Stomach smooth muscle (tissue), 2 donors: ENCODE data around the gene LAPTM5.

Experiments used
- H3K27ac ChIP-seq: one replicate; pipeline ENCODE4 v1.7.0; 2013; ENCODE audit warnings: mild to moderate bottlenecking, low read length, inconsistent platforms
- H3K27me3 ChIP-seq, 2 donors: one replicate each; pipeline ENCODE4 v1.7.0; 2013; ENCODE audit warnings: low read length in 2 of 2; ENCODE audit not compliant: insufficient read depth in 2 of 2, control insufficient read depth in 1 of 2
- H3K36me3 ChIP-seq, 2 donors: one replicate each; pipeline ENCODE4 v1.7.0; 2013; ENCODE audit warnings: low read length in 2 of 2; ENCODE audit not compliant: control insufficient read depth in 2 of 2, insufficient read depth in 2 of 2
- H3K4me1 ChIP-seq: one replicate; pipeline ENCODE4 v1.7.0; 2013; ENCODE audit warnings: low read length; ENCODE audit not compliant: control insufficient read depth, insufficient read depth
- H3K4me3 ChIP-seq, 2 donors: one replicate each; pipeline ENCODE4 v1.7.0; 2013; ENCODE audit warnings: low read length in 2 of 2
- H3K9ac ChIP-seq, 2 donors: one replicate each; pipeline ENCODE4 v1.7.0; 2013; ENCODE audit warnings: low read length in 2 of 2, mild to moderate bottlenecking in 1 of 2
- H3K9me3 ChIP-seq, 2 donors: one replicate each; pipeline ENCODE4 v1.7.0; 2013; ENCODE audit warnings: low read length in 2 of 2; ENCODE audit not compliant: control insufficient read depth in 2 of 2
- donor health status: healthy.
- donor health status: Pancreatic carcinoma.

LAPTM5 gene

GRCh38 chr1:30732277-30732996 lies 25.1 kb downstream of the LAPTM5 start:
- Histone ChIP-seq H3K36me3 (no peaks in the 10 kb centered on the region), H3K4me1 (no peaks in the 10 kb centered on the region), H3K4me3 (no peak overlapping the region), H3K27ac (no peak overlapping the region), H3K9ac (no peak overlapping the region), H3K9me3 (no peaks in the 10 kb centered on the region), H3K27me3 (no peaks in the 10 kb centered on the region)

DNA sequence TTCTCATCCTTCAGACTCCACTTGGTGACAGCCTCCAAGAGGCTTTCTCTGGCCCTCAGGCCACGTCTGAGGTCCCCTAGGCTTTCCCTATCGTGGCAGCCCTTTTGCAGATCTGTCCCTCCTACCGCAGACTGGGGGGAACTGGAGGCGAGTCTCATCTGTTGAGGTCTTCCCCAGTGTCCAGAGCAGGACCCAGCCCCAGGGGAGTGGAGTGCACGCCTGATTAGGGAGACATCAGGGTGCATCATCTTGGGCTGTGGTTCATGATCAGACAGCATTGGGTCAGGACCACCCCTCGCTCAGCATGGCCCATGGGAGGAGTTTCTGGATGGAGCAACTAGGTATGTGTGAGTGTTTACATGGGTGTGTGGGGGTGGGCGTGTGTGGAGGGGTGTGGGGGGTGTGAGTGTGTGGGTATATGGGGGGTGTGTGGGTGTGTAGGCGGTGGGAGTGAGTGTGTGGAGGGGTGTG lies 25.7 kb downstream of the LAPTM5 start:
- Histone ChIP-seq H3K4me1 (no peaks in the 10 kb centered on the region), H3K9ac (no peak overlapping the region), H3K27me3 (no peaks in the 10 kb centered on the region), H3K36me3 (no peaks in the 10 kb centered on the region), H3K27ac (no peak overlapping the region), H3K4me3 (no peak overlapping the region), H3K9me3 (no peaks in the 10 kb centered on the region)

DNA sequence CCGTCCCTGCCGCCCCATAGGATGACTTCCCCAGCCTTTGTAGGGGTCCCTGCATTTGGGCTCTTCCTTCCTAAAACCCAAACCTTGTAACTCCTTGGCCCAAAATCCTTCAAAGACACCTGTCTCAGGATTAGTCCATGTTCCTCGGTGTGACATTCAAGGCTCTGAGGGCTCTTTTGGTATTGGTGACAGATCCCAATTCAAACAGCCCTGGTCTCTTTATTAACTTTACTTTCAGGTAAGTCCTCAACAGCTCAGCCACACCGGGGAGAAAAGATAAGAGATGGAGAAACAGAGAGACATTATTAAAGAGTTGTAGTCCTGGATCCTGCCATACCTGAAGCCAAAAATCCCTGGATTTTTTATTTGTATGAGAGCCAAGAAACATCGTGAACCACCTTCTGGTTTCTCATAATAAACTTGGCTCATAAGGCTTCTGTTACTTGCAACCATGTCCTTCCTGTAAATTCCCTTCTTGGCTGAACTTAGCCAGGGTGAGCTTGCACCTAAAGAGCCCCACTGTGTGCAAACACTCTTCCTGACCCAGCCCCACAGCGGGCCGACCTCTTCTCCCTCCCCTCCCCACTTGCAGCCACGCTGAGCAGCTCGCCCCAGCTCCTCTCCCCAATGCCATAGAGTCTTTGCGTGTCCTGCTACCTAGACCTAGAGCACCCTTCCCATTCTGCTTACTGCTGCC lies 26.3 kb downstream of the LAPTM5 start:
- Histone ChIP-seq H3K27ac (no peak overlapping the region), H3K4me3 (no peak overlapping the region), H3K27me3 (no peaks in the 10 kb centered on the region), H3K9ac (no peak overlapping the region), H3K9me3 (no peaks in the 10 kb centered on the region), H3K4me1 (no peaks in the 10 kb centered on the region), H3K36me3 (no peaks in the 10 kb centered on the region)

DNA sequence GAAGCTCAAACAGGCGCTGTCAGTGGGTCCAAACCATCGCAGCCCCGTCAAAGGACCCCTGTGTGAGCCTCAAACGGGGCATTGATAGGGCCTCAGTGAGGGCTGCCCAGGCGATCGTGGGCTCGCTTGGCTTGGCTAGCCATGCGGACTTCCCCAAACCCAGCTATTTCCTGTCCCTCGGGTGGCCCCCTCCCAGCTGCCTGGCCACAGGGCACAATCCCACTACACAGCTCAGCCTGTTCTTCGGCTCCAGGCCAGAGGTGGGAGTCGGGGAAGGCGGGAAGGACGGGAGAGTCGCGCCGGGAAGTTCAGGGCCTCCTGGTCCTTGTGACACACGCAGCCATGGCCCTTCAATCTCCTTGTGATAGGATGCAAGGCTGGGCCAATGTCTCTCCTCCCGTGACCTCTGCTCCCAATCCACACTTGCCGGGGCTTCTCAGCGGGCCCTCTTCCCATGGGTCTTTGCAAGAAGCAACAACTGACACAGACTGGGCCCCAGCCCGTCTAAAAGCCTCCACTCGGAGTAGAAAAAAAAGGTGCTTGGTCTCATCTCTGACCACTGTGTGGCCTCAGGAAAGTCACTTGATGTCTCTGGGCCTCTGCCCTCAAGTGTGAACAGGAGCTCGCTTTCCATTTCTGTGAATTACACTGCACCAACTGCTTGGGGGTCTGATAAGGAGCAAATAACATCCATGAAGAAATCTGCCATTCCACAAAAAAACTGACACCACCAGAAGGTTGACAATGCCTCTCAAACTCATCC lies 27.0 kb downstream of the LAPTM5 start:
- Histone ChIP-seq H3K9ac (no peak overlapping the region), H3K36me3 (peaks cover 0 to 3% of the 10 kb centered on the region in 2 donors), H3K27ac (no peak overlapping the region), H3K4me3 (no peak overlapping the region), H3K27me3 (no peaks in the 10 kb centered on the region), H3K4me1 (no peaks in the 10 kb centered on the region), H3K9me3 (no peaks in the 10 kb centered on the region)

DNA sequence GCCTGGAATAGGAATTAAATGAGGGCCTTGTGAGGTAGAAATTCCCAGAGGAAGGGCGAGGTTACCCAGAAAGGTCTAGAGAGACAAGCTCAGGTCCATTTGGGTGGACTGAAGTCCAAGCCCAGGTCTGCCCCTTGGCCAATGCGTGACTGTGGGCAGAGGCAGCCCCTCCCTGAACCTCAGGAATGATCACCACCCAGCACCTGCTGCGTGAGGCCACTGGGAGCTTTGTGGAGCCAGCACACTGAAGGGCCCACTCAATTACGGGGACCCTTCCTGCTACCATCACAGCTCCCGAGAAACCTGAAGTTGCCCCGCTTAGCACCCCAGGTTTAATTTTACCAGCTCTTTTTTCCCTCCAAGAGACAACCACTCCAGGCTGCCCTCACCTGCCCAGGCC lies 27.7 kb downstream of the LAPTM5 start:
- Histone ChIP-seq H3K27ac (no peak overlapping the region), H3K9me3 (no peaks in the 10 kb centered on the region), H3K4me1 (no peaks in the 10 kb centered on the region), H3K27me3 (no peaks in the 10 kb centered on the region), H3K9ac (no peak overlapping the region), H3K4me3 (no peak overlapping the region), H3K36me3 (peaks cover 0 to 3% of the 10 kb centered on the region in 2 donors)

GRCh38 chr1:30728832-30729638 lies 28.5 kb downstream of the LAPTM5 start:
- Histone ChIP-seq H3K27ac (no peak overlapping the region), H3K27me3 (no peaks in the 10 kb centered on the region), H3K36me3 (peaks cover 0 to 9% of the 10 kb centered on the region in 2 donors), H3K4me3 (no peak overlapping the region), H3K9me3 (no peaks in the 10 kb centered on the region), H3K4me1 (no peaks in the 10 kb centered on the region), H3K9ac (no peak overlapping the region)

DNA sequence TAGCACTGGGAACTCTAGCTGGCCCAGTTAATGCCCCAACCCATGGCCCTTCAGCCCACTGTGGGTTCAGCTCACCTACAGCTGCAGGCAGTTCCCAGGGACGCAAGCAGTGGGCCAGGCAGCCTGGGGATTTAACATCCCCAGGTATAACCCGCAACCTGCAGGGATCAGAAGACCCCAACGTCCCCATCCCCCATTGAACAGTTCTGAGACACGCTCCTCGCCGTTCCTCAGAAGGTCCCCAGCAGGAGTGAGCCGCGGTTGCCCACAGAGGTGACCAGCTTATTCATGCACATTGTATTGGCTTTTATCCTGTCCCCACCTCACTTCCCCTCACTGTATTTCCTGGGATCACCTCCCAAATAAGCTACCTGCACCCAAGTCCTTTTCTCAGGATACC lies 29.2 kb downstream of the LAPTM5 start:
- H3K4me3 ChIP-seq = no peak overlapping the region
- no peaks in the 10 kb centered on the region for H3K9me3 ChIP-seq
- peaks cover 0 to 10% of the 10 kb centered on the region in 2 donors for H3K36me3 ChIP-seq
- no peaks in the 10 kb centered on the region for H3K4me1 ChIP-seq
- no peak overlapping the region for H3K27ac ChIP-seq
- no peak overlapping the region for H3K9ac ChIP-seq
- no peaks in the 10 kb centered on the region for H3K27me3 ChIP-seq

DNA sequence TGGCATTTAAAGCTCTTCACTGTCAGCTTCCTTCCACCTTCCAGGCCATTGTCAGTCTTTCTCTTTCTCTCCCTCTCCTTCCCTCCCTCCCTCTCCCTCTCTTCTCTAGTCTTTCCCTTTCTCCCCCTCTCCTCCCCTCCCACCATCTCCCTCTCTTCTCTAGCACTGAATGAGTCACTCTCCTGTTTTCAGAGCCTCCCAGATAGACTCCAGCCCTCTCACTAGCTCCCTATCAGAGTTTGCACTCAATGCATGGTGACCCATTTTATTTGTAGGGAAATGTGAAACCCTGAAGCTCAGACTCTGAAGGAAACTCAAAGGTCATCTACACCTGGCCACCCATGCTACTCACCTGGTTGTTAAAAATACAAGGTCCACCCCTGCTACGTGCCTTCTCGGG lies 29.8 kb downstream of the LAPTM5 start:
- H3K9me3 ChIP-seq = no peaks in the 10 kb centered on the region
- no peak overlapping the region for H3K27ac ChIP-seq
- no peak overlapping the region for H3K9ac ChIP-seq
- H3K4me1 ChIP-seq = no peaks in the 10 kb centered on the region
- peaks cover 0 to 10% of the 10 kb centered on the region in 2 donors for H3K36me3 ChIP-seq
- no peaks in the 10 kb centered on the region for H3K27me3 ChIP-seq
- H3K4me3 ChIP-seq = no peak overlapping the region

DNA sequence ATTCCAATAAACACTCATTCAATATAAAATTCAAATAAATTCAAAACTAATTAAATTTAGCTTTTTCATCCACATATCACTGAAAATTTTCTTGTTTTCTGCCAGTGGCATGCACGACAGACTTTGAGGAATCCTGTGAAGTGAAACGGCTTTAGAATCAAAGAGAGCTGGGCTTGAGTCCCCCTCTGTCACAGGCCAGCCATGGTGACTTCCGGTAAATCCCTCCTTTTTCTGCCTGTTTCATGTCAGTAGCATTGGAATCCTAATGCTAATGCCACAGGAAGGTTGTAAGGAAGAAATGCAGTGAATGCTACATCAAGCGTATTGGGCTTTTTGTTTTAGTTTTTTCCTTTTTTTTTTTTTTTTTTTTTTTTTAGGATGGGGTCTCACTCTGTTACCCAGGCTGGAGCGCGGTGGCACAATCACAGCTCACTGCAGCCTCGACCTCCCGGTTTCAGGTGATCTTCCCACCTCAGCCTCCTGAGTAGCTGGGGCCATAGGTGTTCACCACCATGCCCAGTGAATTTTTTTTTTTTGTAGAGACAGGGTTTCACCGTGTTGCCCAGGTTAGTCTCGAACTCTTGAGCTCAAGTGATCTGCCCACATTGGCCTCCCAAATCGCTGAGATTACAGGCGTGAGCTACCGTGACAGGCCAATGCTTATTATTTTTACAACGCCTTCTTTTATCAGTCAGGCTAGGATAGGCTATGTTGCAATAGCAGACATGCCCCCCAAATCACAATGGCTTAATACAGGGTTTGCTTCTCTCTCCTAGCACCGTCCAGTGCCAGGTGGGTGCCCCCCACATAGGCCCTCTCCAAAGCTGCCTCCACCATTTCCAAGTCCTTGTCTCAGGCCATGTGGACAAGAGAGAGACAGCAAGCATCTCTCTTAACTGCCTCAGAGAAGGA lies 30.5 kb downstream of the LAPTM5 start:
- Histone ChIP-seq H3K4me3 (no peak overlapping the region), H3K27ac (no peak overlapping the region), H3K9ac (no peak overlapping the region), H3K9me3 (no peaks in the 10 kb centered on the region), H3K4me1 (no peaks in the 10 kb centered on the region), H3K27me3 (no peaks in the 10 kb centered on the region), H3K36me3 (peaks cover 0 to 10% of the 10 kb centered on the region in 2 donors)
